Effector memory CD4-positive, alpha-beta T cell (primary cell): ENCODE measurements around the gene DYSF.

Experiments
- DNase-seq, 3 donors: peaks; one replicate each; pipeline ENCODE4 v3.0.0-alpha.2; 2020
- H3K27ac ChIP-seq: 2 replicates; pipeline ENCODE4 v1.7.0; 2013; ENCODE audit warnings: mild to moderate bottlenecking, low read length, moderate library complexity; ENCODE audit not compliant: insufficient read depth, poor library complexity, severe bottlenecking
- H3K27me3 ChIP-seq: replicated peaks from 2 replicates; pipeline ENCODE4 v1.7.0; 2013; ENCODE audit warnings: mild to moderate bottlenecking, low read length; ENCODE audit not compliant: insufficient read depth, control insufficient read depth, poor library complexity, severe bottlenecking
- H3K36me3 ChIP-seq: 2 replicates; pipeline ENCODE4 v1.7.0; 2013; ENCODE audit warnings: mild to moderate bottlenecking, low read length, moderate library complexity; ENCODE audit not compliant: control insufficient read depth, insufficient read depth
- H3K4me1 ChIP-seq: 2 replicates; pipeline ENCODE4 v1.7.0; 2013; ENCODE audit warnings: low read length, mild to moderate bottlenecking; ENCODE audit not compliant: control insufficient read depth, insufficient read depth, poor library complexity, severe bottlenecking
- H3K4me3 ChIP-seq: 2 replicates; pipeline ENCODE4 v1.7.0; 2013; ENCODE audit warnings: low read length, low read depth, mild to moderate bottlenecking; ENCODE audit not compliant: insufficient read depth, poor library complexity, severe bottlenecking
- H3K9me3 ChIP-seq: 2 replicates; pipeline ENCODE4 v1.7.0; 2013; ENCODE audit warnings: mild to moderate bottlenecking, low read length, moderate library complexity; ENCODE audit not compliant: control insufficient read depth

The DYSF gene

DNA sequence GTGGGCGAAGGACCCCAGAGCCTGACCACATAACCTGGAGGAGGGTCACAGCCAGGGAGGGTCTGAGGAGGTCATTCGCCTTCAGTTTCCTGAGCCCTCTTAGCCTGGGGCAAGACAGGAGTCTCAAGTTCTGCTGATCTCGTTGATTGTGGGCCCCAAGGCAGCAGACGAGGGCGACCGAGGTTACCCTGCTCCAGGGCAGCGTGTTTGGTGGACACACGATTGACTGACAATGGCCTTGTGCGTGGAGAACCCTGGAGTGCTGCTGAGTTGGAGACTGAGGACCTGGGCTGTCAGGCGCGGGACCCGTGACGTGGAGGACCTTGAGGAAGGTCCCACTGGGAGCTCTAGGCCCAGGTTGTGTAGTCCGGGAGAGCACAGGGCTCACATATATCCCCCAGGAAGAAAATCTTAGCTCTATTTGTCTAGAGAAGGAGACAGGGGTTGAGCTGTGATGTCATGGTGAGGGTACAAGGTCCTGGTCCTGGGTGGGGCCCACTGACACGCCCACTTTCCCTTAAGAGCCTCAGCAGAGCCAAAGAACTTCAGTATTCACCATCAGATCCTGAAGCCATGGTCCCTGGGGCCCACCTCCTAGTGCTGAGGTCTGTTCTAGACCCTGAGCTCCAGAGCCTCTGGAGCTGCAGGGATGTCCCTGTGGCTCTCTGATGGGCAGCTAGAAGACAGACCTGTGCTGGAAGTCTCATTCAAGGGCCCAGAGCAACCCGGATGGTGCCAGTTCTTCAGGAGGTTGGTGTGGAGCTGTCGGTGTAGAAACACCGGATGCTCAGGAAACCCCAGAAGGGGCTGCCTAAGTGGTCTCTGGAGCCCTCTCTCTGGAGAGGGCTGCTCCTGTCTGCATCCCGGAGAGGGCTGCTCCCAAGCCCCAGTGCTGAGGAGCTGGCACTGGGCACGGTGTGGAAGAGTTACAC lies 53.1 kb downstream of the DYSF start:
- Histone ChIP-seq H3K36me3 (no peaks in the 10 kb centered on the region), H3K27me3 (no peaks in the 10 kb centered on the region), H3K4me3 (no peak overlapping the region), H3K4me1 (no peaks in the 10 kb centered on the region), H3K27ac (no peak overlapping the region), H3K9me3 (no peaks in the 10 kb centered on the region)
- no peak for DNase-seq

DNA sequence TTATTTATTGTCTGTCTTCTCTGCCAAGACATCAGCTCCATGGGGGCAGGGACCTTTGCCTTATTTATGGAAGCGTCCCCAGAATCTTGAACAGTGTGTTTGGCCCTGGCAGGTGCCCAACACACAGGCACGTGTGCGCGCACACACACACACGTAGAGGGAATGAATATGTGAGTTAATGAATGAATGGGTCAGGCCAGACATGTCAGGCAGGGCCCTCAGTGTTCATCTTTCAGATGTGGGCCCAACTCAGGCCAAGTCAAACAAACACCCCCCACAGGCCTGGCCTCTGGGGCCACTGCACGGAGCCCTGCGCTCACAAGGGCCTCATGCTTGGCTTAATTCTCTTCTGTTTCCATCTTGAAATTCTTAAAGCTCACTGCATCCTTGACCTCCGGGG lies 54.1 kb downstream of the DYSF start:
- H3K9me3 ChIP-seq: no peaks in the 10 kb centered on the region
- H3K4me1 ChIP-seq: no peaks in the 10 kb centered on the region
- no peak overlapping the region for H3K27ac ChIP-seq
- H3K27me3 ChIP-seq: no peaks in the 10 kb centered on the region
- H3K4me3 ChIP-seq: no peak overlapping the region
- DNase-seq: no peak
- H3K36me3 ChIP-seq: no peaks in the 10 kb centered on the region

DNA sequence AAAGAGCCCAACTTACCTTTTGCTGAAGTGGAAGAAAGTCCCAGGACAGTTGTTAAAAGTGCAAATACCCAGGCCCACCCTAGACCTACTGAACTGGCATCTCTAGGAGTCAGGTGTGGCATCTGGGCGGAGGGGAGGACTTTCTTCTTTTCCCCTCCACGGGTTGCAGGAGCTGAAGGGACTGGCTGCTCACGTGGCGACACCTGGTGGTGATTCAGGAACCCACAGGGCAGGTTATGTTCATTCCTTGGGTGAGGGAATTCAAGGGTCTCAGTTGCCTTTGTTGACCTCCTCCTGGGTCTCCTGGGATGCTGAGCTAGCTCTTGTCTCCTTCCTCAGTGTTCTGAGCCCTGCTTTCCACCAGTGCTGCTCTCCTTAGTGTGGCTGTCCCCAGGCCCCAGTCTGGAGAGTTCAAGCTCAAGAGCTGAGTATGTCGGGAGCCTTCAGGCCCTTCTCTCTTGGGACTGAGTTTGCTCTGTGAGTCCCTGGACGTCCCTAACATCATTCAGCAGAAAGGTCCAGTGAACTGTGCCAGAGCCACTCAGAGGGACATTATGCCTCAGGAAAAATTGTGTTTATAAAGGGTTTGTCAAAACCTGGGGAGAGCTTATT lies 56.9 kb downstream of the DYSF start:
- no peaks in the 10 kb centered on the region for H3K36me3 ChIP-seq
- H3K4me1 ChIP-seq: no peaks in the 10 kb centered on the region
- H3K27ac ChIP-seq: no peak overlapping the region
- no peak overlapping the region for H3K4me3 ChIP-seq
- DNase-seq: peak; percentile 28 to 58 (median 41)
- H3K9me3 ChIP-seq: no peaks in the 10 kb centered on the region
- no peaks in the 10 kb centered on the region for H3K27me3 ChIP-seq

DNA sequence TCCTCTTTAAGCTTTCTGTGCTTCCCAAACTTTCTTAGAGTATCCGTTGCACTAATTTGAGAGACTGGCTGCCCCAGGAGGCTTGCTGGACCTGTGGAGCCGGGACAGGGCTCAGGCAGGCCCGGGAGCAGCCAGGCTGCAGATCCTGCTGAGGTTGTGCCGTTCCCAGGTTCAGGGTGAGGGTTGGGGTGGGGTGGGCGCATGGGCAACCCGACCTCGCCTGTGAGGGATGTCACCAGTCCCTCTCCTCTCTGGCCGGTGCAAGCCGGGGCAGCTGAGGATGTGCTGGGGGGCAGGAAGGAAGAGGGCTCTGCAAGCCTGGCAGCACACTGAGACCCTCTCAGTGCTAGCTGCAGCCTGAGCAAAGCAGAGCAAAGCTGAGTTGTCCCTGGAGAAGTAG lies 57.6 kb downstream of the DYSF start:
- Histone ChIP-seq H3K9me3 (no peaks in the 10 kb centered on the region), H3K4me1 (no peaks in the 10 kb centered on the region), H3K4me3 (no peak overlapping the region), H3K27ac (no peak overlapping the region), H3K36me3 (no peaks in the 10 kb centered on the region), H3K27me3 (no peaks in the 10 kb centered on the region)
- no peak for DNase-seq

DNA sequence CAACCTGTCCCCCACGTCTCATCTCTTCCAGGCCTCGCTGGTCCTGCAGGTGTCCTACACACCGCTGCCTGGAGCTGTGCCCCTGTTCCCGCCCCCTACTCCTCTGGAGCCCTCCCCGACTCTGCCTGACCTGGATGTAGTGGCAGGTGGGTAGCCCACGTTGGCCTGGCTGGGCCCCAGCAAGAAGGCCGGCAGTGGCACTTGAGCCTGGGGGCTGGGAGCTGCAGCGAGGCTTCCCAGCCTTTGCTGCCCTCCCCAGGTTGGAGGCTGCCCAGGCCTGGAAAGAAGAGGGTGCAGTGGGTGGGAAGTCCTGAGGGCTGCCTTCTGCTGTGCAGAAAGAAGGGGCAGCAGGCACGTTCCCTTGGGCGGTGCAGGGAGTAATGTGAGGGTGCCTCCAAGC lies 58.4 kb downstream of the DYSF start:
- H3K27me3 ChIP-seq: no peaks in the 10 kb centered on the region
- H3K4me3 ChIP-seq: no peak overlapping the region
- H3K9me3 ChIP-seq: no peaks in the 10 kb centered on the region
- no peak overlapping the region for H3K27ac ChIP-seq
- DNase-seq: no peak
- no peaks in the 10 kb centered on the region for H3K36me3 ChIP-seq
- H3K4me1 ChIP-seq: no peaks in the 10 kb centered on the region

DNA sequence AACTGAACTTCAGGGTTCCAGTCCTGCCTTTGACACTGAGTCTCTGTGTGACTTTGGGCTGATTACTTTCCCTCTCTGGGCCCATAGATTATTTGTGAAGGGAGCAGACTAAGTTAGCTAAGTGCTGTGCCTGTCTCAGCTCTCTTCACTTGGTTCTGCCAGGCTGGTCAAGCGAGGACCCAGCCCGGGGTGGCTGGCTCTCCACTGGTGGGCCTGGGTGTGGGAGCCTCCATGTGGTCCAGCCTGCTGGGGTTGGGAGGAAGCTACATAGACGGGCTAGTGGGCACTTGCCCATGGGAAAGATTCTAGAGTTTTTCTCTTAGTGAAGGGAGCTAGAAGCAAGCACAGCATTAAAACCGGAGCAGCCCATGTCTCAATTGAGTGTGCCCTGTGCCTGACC lies 59.0 kb downstream of the DYSF start:
- no peaks in the 10 kb centered on the region for H3K27me3 ChIP-seq
- no peak overlapping the region for H3K4me3 ChIP-seq
- H3K4me1 ChIP-seq: no peaks in the 10 kb centered on the region
- no peaks in the 10 kb centered on the region for H3K36me3 ChIP-seq
- no peaks in the 10 kb centered on the region for H3K9me3 ChIP-seq
- H3K27ac ChIP-seq: no peak overlapping the region
- no peak for DNase-seq

DNA sequence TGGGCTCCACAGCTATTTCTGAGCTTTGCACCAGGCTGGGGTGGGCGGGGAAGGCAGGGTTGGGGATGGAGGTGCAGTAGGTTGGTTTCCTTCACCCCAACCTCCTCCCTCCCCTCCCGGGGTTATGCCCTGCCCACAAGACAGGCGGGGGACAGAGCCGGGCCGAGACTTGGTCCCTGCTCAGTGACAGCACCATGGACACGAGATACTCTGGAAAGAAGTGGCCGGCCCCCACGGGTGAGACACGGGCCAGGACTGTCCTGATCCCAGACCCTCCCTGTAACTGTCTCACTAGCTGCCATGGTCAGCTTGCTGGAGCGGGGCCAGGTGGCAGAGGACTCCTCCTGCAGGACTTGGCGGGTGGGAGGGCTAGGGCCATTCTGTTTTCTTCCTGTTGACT lies 59.7 kb downstream of the DYSF start:
- Histone ChIP-seq H3K4me3 (no peak overlapping the region), H3K9me3 (no peaks in the 10 kb centered on the region), H3K27me3 (no peaks in the 10 kb centered on the region), H3K4me1 (no peaks in the 10 kb centered on the region), H3K36me3 (no peaks in the 10 kb centered on the region), H3K27ac (no peak overlapping the region)
- no peak for DNase-seq

DNA sequence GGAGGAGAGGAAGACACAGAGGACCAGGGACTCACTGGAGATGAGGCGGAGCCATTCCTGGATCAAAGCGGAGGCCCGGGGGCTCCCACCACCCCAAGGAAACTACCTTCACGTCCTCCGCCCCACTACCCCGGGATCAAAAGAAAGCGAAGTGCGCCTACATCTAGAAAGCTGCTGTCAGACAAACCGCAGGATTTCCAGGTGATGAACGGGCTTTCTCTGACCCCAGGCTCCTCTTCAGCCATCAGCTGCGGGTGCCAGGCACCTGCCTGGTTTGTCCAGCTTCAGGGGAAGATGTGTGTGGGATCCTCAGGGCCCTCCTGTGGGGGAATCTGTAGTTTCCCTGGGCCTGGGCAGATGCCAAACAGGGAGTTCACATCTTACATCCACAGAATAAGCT lies 60.4 kb downstream of the DYSF start:
- no peaks in the 10 kb centered on the region for H3K27me3 ChIP-seq
- H3K36me3 ChIP-seq: no peaks in the 10 kb centered on the region
- no peak for DNase-seq
- H3K27ac ChIP-seq: no peak overlapping the region
- no peaks in the 10 kb centered on the region for H3K4me1 ChIP-seq
- H3K4me3 ChIP-seq: no peak overlapping the region
- H3K9me3 ChIP-seq: no peaks in the 10 kb centered on the region

DNA sequence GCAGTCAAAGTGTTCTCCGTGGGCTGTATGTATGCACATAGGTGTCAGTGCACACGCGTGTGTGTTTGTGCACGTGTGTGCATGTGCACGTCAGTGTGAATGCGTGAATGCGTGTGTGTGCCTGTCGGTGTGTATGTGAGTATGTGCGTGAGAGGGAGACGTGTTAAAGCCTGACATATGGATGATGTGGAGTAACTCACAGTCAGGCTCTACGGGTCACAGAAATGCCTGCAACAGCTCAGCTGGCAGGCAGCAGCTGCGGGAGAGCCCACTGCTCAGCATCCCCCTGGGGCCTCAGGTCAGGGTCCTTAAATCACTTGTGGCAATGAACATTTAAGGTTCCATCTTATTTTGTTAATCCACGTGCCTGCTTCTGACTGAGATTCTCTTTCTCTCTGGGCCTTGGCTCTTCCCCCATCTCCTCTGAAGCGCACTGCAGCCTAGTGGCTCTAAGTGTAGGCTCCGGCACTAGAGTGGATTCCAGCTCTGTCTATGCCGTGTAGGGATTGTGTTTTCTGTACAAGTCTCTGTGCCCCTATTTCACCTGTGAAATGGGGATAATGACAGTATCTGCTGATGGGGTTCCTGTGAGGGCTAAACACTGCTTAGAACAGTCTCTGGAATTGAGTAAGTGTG lies 63.0 kb downstream of the DYSF start:
- H3K4me1 ChIP-seq: no peaks in the 10 kb centered on the region
- no peaks in the 10 kb centered on the region for H3K9me3 ChIP-seq
- no peaks in the 10 kb centered on the region for H3K27me3 ChIP-seq
- DNase-seq: no peak
- no peak overlapping the region for H3K27ac ChIP-seq
- no peak overlapping the region for H3K4me3 ChIP-seq
- no peaks in the 10 kb centered on the region for H3K36me3 ChIP-seq

DNA sequence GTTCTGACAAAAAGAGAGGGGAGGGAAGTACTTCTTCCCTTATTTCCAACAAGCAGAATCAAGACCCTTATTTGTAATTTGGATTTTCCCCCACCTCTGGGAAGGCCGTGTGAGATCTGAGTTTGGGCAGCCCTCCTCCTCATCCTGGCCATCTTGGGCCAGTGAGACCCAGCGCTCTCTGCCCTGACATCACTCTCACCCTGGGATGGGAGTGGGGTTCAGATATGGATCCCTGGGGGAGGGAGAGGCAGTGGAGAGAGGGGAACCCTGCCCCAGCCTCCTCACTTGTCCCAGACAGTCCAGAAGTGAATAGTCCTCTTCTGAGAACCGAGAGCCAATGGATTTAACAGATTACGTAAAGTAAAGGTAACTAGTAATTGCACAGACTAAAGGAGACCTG lies 64.5 kb downstream of the DYSF start:
- Histone ChIP-seq H3K36me3 (no peaks in the 10 kb centered on the region), H3K27ac (no peak overlapping the region), H3K4me3 (no peak overlapping the region), H3K27me3 (no peaks in the 10 kb centered on the region), H3K4me1 (no peaks in the 10 kb centered on the region), H3K9me3 (no peaks in the 10 kb centered on the region)
- DNase-seq: no peak
